ENCODE measurements around the gene SUN2. TPM values are rescaled to one million over a fixed set of nuclear protein-coding genes. Genes with fewer than 3 reads are reported as not detected.

SUN2 gene, protein sequence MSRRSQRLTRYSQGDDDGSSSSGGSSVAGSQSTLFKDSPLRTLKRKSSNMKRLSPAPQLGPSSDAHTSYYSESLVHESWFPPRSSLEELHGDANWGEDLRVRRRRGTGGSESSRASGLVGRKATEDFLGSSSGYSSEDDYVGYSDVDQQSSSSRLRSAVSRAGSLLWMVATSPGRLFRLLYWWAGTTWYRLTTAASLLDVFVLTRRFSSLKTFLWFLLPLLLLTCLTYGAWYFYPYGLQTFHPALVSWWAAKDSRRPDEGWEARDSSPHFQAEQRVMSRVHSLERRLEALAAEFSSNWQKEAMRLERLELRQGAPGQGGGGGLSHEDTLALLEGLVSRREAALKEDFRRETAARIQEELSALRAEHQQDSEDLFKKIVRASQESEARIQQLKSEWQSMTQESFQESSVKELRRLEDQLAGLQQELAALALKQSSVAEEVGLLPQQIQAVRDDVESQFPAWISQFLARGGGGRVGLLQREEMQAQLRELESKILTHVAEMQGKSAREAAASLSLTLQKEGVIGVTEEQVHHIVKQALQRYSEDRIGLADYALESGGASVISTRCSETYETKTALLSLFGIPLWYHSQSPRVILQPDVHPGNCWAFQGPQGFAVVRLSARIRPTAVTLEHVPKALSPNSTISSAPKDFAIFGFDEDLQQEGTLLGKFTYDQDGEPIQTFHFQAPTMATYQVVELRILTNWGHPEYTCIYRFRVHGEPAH
- 22.9 to 37.2 TPM (median 33.4 TPM) in 5 replicates for total RNA-seq (2022; extraction: Qiagen RNA extraction; ENCODE audit: low read depth)

DNA sequence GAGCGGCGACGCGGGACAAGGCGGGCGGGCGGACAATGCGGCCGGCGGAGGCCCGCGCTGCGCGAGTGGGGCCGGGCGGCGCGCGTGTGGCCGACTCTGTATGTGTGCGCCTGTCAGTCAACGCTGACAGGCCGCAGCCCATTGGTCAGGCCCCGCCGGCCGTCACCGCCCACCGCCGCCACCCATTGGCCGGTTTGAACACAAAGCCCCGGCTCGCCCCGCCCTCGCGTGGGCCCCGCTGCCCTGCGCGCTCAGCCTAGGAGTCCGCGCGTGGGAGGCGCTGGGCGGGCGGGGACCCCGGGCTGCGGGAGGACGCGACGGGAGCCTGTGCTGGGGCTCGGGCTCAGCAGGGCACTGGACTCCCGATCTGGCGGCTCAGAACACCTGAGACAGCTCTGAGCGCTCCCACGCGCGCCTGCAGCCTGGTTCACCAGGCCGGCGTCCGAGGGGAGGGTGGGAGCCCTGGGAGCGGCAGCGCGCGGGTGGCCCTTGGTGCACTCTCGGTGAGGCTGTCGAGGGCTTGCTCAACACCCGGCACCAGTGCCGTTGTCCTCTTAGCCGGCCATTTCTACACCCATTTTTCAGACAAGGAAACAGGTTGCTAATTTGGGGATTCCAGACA lies at the start of gene SUN2:
TSS of gene SUN2 (minus strand) at position 88 of the 622 bp plus-strand sequence. CDS start 3,370 bp downstream, outside the sequence.

DNA sequence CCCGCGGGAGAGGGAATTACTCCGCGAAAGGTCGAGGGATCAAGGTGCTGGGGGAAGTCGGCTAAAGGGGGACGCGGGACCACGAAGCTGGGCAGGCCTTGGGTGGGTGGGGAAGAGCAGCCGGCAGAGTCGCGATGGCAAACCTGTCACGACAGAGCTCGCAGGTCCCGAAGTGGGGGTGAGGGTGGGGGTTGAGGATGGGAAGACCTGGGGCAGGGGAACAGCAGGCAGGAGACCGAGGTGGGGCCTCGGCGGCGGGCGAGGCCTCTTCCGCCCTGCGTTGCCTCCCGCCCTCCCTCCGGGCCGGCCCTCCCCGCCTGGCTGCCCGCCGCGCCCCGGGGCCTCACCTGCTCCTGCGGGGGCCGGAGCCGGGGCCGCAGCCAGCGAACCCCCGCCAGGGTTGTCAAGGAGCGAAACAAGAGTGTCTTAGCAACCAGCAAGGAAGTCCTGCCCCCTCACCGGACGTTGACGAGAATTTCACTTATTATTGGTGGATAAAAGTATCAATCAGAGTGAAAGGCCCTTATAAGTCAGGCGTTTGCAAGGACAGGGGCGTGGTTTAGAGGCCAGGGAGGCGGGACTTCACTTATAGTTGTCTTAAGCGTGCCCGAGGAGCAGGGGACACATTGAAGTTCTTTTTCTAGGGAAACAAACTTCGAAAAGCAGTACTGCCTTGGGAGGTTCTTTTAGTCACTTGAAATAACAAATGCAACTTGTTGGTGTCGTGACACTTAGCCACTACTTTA lies 38.1 kb upstream of the SUN2 start, which contains the start of gene DNAL4:
TSS of gene DNAL4 (minus strand) at position 423 of the 746 bp plus-strand sequence. CDS start 11,412 bp downstream, outside the sequence.

DNA sequence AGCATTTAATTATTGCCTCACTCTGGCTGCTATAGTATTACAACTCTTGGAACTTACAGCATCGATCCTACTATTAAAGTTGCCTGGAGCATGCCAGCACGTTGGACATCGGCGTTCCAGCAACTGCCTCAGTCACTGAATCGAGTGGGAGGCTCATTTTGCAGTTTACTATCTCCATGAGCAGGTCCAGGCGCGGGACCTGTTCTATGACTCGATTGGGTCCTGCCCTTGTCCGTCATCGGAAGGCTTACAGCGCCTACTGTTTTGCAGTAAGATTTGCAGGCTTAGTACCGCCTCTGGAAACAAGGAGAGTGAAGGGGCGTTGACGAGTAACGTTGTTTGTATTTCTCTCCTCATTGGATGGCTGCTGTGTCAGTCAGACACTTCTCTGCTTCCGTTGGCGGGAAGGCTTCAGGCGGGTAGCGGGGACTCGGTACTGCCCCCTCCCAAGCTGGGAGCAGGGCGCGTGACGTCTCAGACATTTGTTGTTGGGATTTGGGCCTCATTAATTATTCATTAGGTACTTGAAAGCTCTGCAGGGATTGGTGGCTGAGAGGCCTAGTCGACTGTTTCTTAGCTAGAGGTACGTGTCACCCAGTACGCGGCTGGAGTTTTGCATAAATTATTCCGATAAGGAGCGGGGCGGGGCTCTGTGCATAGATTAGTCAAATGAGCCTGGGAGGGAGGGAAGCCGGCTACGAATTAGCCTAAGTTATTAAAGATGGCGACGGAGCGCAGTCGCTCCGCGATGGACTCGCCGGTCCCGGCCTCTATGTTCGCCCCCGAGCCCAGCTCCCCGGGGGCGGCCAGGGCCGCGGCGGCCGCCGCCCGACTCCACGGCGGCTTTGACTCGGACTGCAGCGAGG lies 50.3 kb downstream of the SUN2 start, which contains the start of gene GTPBP1:
TSS of gene GTPBP1 (plus strand) at position 710 of the 866 bp plus-strand sequence. CDS start at position 722, 12 bp downstream.

DNA sequence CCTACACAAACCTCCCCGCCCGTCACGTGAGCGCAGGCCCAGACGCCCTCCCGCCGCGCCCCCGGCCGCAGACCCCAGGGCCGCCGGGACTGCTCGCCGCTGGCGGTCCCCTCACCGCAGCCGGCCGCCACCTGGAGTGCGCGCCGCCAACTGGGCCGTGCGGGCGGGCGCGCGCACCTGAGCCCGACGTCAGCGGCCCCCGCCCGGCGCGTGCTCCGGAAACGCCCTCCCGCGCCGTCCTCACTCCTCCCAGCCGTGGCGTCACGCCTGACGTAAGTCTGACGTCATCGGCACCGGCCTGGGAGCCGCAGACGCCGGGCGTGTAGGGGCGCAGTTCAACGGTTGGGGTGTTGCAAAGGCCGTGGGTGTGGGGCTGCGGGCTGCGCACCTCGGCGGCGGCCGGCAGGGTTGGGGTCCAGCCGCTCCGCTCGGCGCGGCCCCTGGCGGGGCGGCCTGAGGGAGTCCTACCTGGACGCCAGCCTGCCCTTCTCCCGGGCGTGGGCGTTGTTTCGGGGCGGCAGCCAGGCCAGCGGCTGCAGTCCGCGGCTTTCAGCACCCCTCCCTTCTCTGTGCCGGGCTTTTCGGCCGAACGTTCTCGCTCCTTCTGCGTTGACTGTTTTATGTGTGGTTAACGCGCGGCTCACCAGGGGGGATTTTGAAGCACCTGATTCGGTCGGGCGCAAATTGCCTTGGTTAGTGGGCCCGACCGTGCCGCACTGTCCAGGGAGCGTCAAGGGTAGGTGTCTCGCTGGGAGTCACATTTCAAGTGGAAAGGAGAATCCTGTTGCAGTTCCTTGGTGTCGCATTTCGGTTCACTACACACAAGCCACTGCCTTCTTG lies 54.8 kb downstream of the SUN2 start, which contains the start of gene JOSD1:
TSS of gene JOSD1 (minus strand) at position 155 of the 840 bp plus-strand sequence. CDS start 956 bp downstream, outside the sequence.

Other genes starting within 250 kb of the SUN2 start
- 70.5 to 93.1 TPM (median 89.9 TPM) in 5 replicates for gene DDX17, start 249.7 kb downstream of the SUN2 start, total RNA-seq (2022; extraction: Qiagen RNA extraction; ENCODE audit: low read depth)
- gene DMC1, start 185.8 kb downstream of the SUN2 start, total RNA-seq (2022; extraction: Qiagen RNA extraction; ENCODE audit: low read depth), result 2.6 to 6.1 TPM (median 5.0 TPM) in 5 replicates
- gene FAM227A, start 99.6 kb downstream of the SUN2 start, total RNA-seq (2022; extraction: Qiagen RNA extraction; ENCODE audit: low read depth), result 0.42 to 0.75 TPM (median 0.71 TPM) in 5 replicates
- gene CBY1, start 99.4 kb downstream of the SUN2 start, total RNA-seq (2022; extraction: Qiagen RNA extraction; ENCODE audit: low read depth), result 13.4 to 19.2 TPM (median 15.1 TPM) in 5 replicates
- gene TOMM22, start 74.0 kb downstream of the SUN2 start, total RNA-seq (2022; extraction: Qiagen RNA extraction; ENCODE audit: low read depth), result 68.5 to 92.7 TPM (median 75.9 TPM) in 5 replicates
- gene JOSD1, start 55.1 kb downstream of the SUN2 start, total RNA-seq (2022; extraction: Qiagen RNA extraction; ENCODE audit: low read depth), result 26.5 to 31.2 TPM (median 29.4 TPM) in 5 replicates
- 7.6 to 10.5 TPM (median 9.2 TPM) in 5 replicates for gene GTPBP1, start 50.1 kb downstream of the SUN2 start, total RNA-seq (2022; extraction: Qiagen RNA extraction; ENCODE audit: low read depth)
- 8.0 to 11.6 TPM (median 10.5 TPM) in 5 replicates for gene DNAL4, start 38.1 kb upstream of the SUN2 start, total RNA-seq (2022; extraction: Qiagen RNA extraction; ENCODE audit: low read depth)
- gene NPTXR, start 88.0 kb upstream of the SUN2 start, total RNA-seq (2022; extraction: Qiagen RNA extraction; ENCODE audit: low read depth), result 10.0 to 14.7 TPM (median 11.2 TPM) in 5 replicates
- gene CBX6, start 116.2 kb upstream of the SUN2 start, total RNA-seq (2022; extraction: Qiagen RNA extraction; ENCODE audit: low read depth), result 27.3 to 33.9 TPM (median 31.3 TPM) in 5 replicates
- gene APOBEC3A, start 201.6 kb upstream of the SUN2 start, total RNA-seq (2022; extraction: Qiagen RNA extraction; ENCODE audit: low read depth), result not detected in 5 replicates
- gene APOBEC3B, start 226.3 kb upstream of the SUN2 start, total RNA-seq (2022; extraction: Qiagen RNA extraction; ENCODE audit: low read depth), result 29.1 to 36.5 TPM (median 30.0 TPM) in 5 replicates